ENCODE data around the gene FOLR2. TPM values are rescaled to one million over a fixed set of nuclear protein-coding genes. Genes with fewer than 3 reads are reported as not detected.

The FOLR2 gene
- polyA plus RNA-seq, 4 donors, result 0.67 to 24.2 (median 8.6) TPM

GRCh38 chr11:72239313-72239848 is 22.8 kb downstream of the FOLR2 start:
- peaks cover 0 to 32% (median 2%) of the 10 kb centered on the region in 3 donors for H3K4me1 ChIP-seq (ENCODE audit: control insufficient read depth in 3 of 3, insufficient read depth in 2 of 3, low read depth in 1 of 3, low read length in 2 of 3)
- H3K27ac ChIP-seq (ENCODE audit: low read depth in 1 of 3, low read length in 2 of 3), result no peak overlapping the region
- FAIRE-seq, result no peak

GRCh38 chr11:72239849-72240460 is 23.4 kb downstream of the FOLR2 start:
- peaks cover 0 to 32% (median 2%) of the 10 kb centered on the region in 3 donors for H3K4me1 ChIP-seq (ENCODE audit: control insufficient read depth in 3 of 3, insufficient read depth in 2 of 3, low read depth in 1 of 3, low read length in 2 of 3)
- no peak overlapping the region for H3K27ac ChIP-seq (ENCODE audit: low read depth in 1 of 3, low read length in 2 of 3)
- FAIRE-seq, result no peak
- H3K4me3 ChIP-seq (ENCODE audit: low read depth in 1 of 3, low read length in 3 of 3), result peak overlapping the region in 1 of 3 donors; percentile 47
- H3K27me3 ChIP-seq (ENCODE audit: control insufficient read depth in 3 of 3, insufficient read depth in 3 of 3, low read length in 3 of 3), result peaks cover 12 to 60% (median 28%) of the 10 kb centered on the region in 3 donors
- 1 to 4% (median 2%) methylated on average over 55 to 69 of the region's 69 CpGs for WGBS, 3 donors
- H3K9me3 ChIP-seq (ENCODE audit: control insufficient read depth in 2 of 2, insufficient read depth in 1 of 2, low read depth in 1 of 2, low read length in 1 of 2), result no peaks in the 10 kb centered on the region
- DNase-seq, result peak; percentile 68 to 71
- peaks cover 3 to 36% (median 10%) of the 10 kb centered on the region in 3 donors for H3K36me3 ChIP-seq (ENCODE audit: control insufficient read depth in 3 of 3, insufficient read depth in 2 of 3, low read depth in 1 of 3, low read length in 3 of 3)

More at GRCh38 chr11:72239313-72239848, 22.8 kb downstream of the FOLR2 start:
- Histone ChIP-seq H3K36me3 (ENCODE audit: control insufficient read depth in 3 of 3, insufficient read depth in 2 of 3, low read depth in 1 of 3, low read length in 3 of 3) (peaks cover 3 to 42% (median 10%) of the 10 kb centered on the region in 3 donors), H3K27me3 (ENCODE audit: control insufficient read depth in 3 of 3, insufficient read depth in 3 of 3, low read length in 3 of 3) (peaks cover 12 to 55% (median 22%) of the 10 kb centered on the region in 3 donors), H3K4me3 (ENCODE audit: low read depth in 1 of 3, low read length in 3 of 3) (peak overlapping the region in 1 of 3 donors; percentile 47), H3K9me3 (ENCODE audit: control insufficient read depth in 2 of 2, insufficient read depth in 1 of 2, low read depth in 1 of 2, low read length in 1 of 2) (no peaks in the 10 kb centered on the region)
- peak in 1 of 2 donors; percentile 57 for DNase-seq
- 11 to 21% (median 12%) methylated on average over 20 to 25 of the region's 25 CpGs for WGBS, 3 donors

- peaks cover 0 to 29% (median 8%) of the 10 kb centered on the region in 3 donors for H3K36me3 ChIP-seq (ENCODE audit: control insufficient read depth in 3 of 3, insufficient read depth in 2 of 3, low read depth in 1 of 3, low read length in 3 of 3)
- peak; percentile 8 to 41 for DNase-seq
- peak overlapping the region in 1 of 3 donors; percentile 47 for H3K4me3 ChIP-seq (ENCODE audit: low read depth in 1 of 3, low read length in 3 of 3)
- no peak overlapping the region for H3K27ac ChIP-seq (ENCODE audit: low read depth in 1 of 3, low read length in 2 of 3)
- WGBS, 3 donors, result 7 to 10% (median 9%) methylated on average over 44 of the region's 44 CpGs
- H3K4me1 ChIP-seq (ENCODE audit: control insufficient read depth in 3 of 3, insufficient read depth in 2 of 3, low read depth in 1 of 3, low read length in 2 of 3), result peaks cover 0 to 32% (median 2%) of the 10 kb centered on the region in 3 donors
- no peak for FAIRE-seq
- H3K9me3 ChIP-seq (ENCODE audit: control insufficient read depth in 2 of 2, insufficient read depth in 1 of 2, low read depth in 1 of 2, low read length in 1 of 2), result no peaks in the 10 kb centered on the region
- H3K27me3 ChIP-seq (ENCODE audit: control insufficient read depth in 3 of 3, insufficient read depth in 3 of 3, low read length in 3 of 3), result peaks cover 12 to 68% (median 35%) of the 10 kb centered on the region in 3 donors
Observed at GRCh38 chr11:72240461-72241290, 24.1 kb downstream of the FOLR2 start.

GRCh38 chr11:72241291-72241781 is 24.7 kb downstream of the FOLR2 start:
- peaks cover 12 to 74% (median 38%) of the 10 kb centered on the region in 3 donors for H3K27me3 ChIP-seq (ENCODE audit: control insufficient read depth in 3 of 3, insufficient read depth in 3 of 3, low read length in 3 of 3)
- FAIRE-seq (no peak), DNase-seq (no peak)
- H3K9me3 ChIP-seq (ENCODE audit: control insufficient read depth in 2 of 2, insufficient read depth in 1 of 2, low read depth in 1 of 2, low read length in 1 of 2), result no peaks in the 10 kb centered on the region
- whole genome bisulfite sequencing, 3 donors, result 13 to 16% (median 15%) methylated on average over 17 to 20 of the region's 20 CpGs
- H3K27ac ChIP-seq (ENCODE audit: low read depth in 1 of 3, low read length in 2 of 3), result no peak overlapping the region
- H3K4me1 ChIP-seq (ENCODE audit: control insufficient read depth in 3 of 3, insufficient read depth in 2 of 3, low read depth in 1 of 3, low read length in 2 of 3), result peaks cover 0 to 32% (median 2%) of the 10 kb centered on the region in 3 donors
- H3K36me3 ChIP-seq (ENCODE audit: control insufficient read depth in 3 of 3, insufficient read depth in 2 of 3, low read depth in 1 of 3, low read length in 3 of 3), result peaks cover 0 to 24% (median 4%) of the 10 kb centered on the region in 3 donors
- H3K4me3 ChIP-seq (ENCODE audit: low read depth in 1 of 3, low read length in 3 of 3), result no peak overlapping the region

GRCh38 chr11:72242141-72242540 is 25.5 kb downstream of the FOLR2 start:
- H3K4me1 ChIP-seq (ENCODE audit: control insufficient read depth in 3 of 3, insufficient read depth in 2 of 3, low read depth in 1 of 3, low read length in 2 of 3), result peaks cover 0 to 27% (median 2%) of the 10 kb centered on the region in 3 donors
- H3K27ac ChIP-seq (ENCODE audit: low read depth in 1 of 3, low read length in 2 of 3), result peak overlapping the region in 1 of 3 donors; percentile 11
- no peak overlapping the region for H3K4me3 ChIP-seq (ENCODE audit: low read depth in 1 of 3, low read length in 3 of 3)
- no peak for FAIRE-seq
- H3K9me3 ChIP-seq (ENCODE audit: control insufficient read depth in 2 of 2, insufficient read depth in 1 of 2, low read depth in 1 of 2, low read length in 1 of 2), result no peaks in the 10 kb centered on the region
- WGBS, 3 donors, result 90 to 95% (median 93%) methylated on average over 2 of the region's 2 CpGs
- peaks cover 0 to 17% (median 4%) of the 10 kb centered on the region in 3 donors for H3K36me3 ChIP-seq (ENCODE audit: control insufficient read depth in 3 of 3, insufficient read depth in 2 of 3, low read depth in 1 of 3, low read length in 3 of 3)
- no peak for DNase-seq
- H3K27me3 ChIP-seq (ENCODE audit: control insufficient read depth in 3 of 3, insufficient read depth in 3 of 3, low read length in 3 of 3), result peaks cover 12 to 82% (median 38%) of the 10 kb centered on the region in 3 donors

GRCh38 chr11:72243173-72244059 is 26.8 kb downstream of the FOLR2 start:
- DNase-seq (no peak), FAIRE-seq (no peak)
- Histone ChIP-seq H3K9me3 (ENCODE audit: control insufficient read depth in 2 of 2, insufficient read depth in 1 of 2, low read depth in 1 of 2, low read length in 1 of 2) (no peaks in the 10 kb centered on the region), H3K36me3 (ENCODE audit: control insufficient read depth in 3 of 3, insufficient read depth in 2 of 3, low read depth in 1 of 3, low read length in 3 of 3) (peaks cover 0 to 4% (median under 1%) of the 10 kb centered on the region in 3 donors), H3K27me3 (ENCODE audit: control insufficient read depth in 3 of 3, insufficient read depth in 3 of 3, low read length in 3 of 3) (peaks cover 12 to 92% (median 38%) of the 10 kb centered on the region in 3 donors), H3K4me1 (ENCODE audit: control insufficient read depth in 3 of 3, insufficient read depth in 2 of 3, low read depth in 1 of 3, low read length in 2 of 3) (peaks cover 0 to 22% (median 2%) of the 10 kb centered on the region in 3 donors), H3K4me3 (ENCODE audit: low read depth in 1 of 3, low read length in 3 of 3) (peak overlapping the region in 1 of 3 donors; percentile 22), H3K27ac (ENCODE audit: low read depth in 1 of 3, low read length in 2 of 3) (no peak overlapping the region)
- 21 to 35% (median 35%) methylated on average over 38 to 58 of the region's 58 CpGs for WGBS, 3 donors

- peaks cover 0 to 17% (median 2%) of the 10 kb centered on the region in 3 donors for H3K4me1 ChIP-seq (ENCODE audit: control insufficient read depth in 3 of 3, insufficient read depth in 2 of 3, low read depth in 1 of 3, low read length in 2 of 3)
- no peak within 1 kb of the TSS for H3K27ac ChIP-seq (ENCODE audit: low read depth in 1 of 3, low read length in 2 of 3)
- H3K4me3 ChIP-seq (ENCODE audit: low read depth in 1 of 3, low read length in 3 of 3), result peak within 1 kb of the TSS in 2 of 3 donors; percentile 13 to 22
- 3 to 12% (median 5%) methylated on average over 23 to 37 of the region's 37 CpGs for WGBS, 3 donors
- peaks cover 12 to 92% (median 38%) of the 10 kb centered on the region in 3 donors for H3K27me3 ChIP-seq (ENCODE audit: control insufficient read depth in 3 of 3, insufficient read depth in 3 of 3, low read length in 3 of 3)
- FAIRE-seq (no peak), DNase-seq (no peak)
- H3K9me3 ChIP-seq (ENCODE audit: control insufficient read depth in 2 of 2, insufficient read depth in 1 of 2, low read depth in 1 of 2, low read length in 1 of 2), result no peaks in the 10 kb centered on the region
- H3K36me3 ChIP-seq (ENCODE audit: control insufficient read depth in 3 of 3, insufficient read depth in 2 of 3, low read depth in 1 of 3, low read length in 3 of 3), result no peaks in the 10 kb centered on the region
Observed at GRCh38 chr11:72244060-72244360, 27.4 kb downstream of the FOLR2 start, which contains the start of gene PHOX2A. TSS of gene PHOX2A (minus strand) at chr11:72244176. CDS start at chr11:72244004, 172 bp downstream.
